ENCODE results near the gene SMC1B.
"Not testable (repeated sequence)": the region's sequence is repeated elsewhere in the genome, so short reads cannot be mapped to it uniquely, and the experiment has no call there.

Gene SMC1B

DNA sequence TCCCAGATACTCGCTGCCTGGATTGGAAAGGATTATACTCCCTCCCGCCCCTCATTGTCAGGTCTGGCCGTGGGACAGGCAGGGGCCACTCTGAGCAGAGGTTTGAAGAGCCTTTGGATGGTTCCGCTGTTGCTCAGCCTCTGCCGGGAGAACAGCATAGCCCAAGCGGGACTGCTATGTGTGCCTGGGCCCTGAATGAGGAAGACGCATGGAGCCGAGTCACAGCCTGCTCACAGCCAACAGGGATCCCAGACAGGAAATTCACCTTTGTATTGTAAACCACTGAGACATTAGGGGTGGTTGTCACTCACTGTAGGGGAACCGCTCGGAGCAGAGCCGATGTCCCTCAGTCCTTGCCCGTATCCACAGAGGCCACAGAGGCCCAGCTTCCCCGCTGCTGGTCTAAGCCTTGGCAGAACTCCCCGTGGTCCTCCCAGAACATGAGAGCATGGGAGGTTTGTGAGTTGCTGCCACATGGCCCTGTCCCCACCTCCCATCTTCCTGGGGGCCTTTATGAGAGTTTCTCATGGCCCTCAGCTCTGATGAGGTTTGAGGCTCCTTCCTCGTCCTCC is 114.4 kb downstream of the SMC1B start:
- no peak for DNase-seq (ENCODE audit: low read depth)

DNA sequence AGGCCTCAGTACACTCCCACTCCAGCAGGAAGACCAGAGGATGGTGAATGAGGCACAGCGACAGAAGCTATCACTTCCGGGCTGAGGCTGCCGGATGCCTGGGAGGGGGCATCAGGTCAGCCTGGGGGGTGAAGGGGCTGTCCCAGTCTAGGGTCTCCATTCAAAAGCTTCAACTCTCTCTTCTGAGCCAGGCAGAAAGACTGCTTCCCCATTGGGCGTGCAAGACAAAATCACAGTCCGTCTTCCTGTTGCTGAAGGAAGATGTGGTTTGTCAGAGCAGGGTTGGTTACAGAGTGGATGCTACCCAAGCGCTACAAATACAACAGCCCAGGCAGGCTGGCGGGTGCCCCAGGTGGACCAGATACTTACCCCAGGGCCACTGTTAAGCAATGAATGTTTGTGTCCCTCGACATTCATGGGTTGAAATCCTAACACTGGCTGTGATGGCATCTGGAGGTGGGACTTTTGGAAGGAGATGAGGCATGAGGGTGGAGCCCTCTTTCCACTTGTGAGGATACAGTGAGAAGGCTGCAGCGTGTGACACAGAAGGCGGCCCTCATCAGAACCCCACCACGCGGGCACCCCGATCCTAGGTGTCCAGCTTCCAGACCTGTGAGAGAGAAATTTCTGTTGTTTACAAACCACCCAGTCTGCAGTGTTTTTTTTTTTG is 116.6 kb downstream of the SMC1B start:
- no peak for DNase-seq (ENCODE audit: low read depth)

DNA sequence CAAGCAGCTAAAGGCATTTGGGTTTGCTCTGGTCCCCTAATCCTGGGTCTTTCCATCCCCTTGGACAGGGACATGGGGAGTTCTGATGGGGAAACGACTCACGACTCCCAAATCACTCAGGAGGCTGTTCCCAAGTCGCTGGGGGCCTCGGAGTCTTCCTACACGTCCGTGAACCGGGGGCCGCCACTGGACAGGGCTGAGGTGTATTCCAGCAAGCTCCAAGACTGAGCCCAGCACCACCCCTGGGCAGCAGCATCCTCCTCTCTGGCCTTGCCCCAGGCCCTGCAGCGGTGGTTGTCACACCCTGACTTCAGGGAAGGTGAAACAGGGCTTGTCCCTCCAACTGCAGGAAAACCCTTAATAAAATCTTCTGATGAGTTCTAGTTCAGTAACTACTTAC is 117.9 kb downstream of the SMC1B start:
- no peak for DNase-seq (ENCODE audit: low read depth)

DNA sequence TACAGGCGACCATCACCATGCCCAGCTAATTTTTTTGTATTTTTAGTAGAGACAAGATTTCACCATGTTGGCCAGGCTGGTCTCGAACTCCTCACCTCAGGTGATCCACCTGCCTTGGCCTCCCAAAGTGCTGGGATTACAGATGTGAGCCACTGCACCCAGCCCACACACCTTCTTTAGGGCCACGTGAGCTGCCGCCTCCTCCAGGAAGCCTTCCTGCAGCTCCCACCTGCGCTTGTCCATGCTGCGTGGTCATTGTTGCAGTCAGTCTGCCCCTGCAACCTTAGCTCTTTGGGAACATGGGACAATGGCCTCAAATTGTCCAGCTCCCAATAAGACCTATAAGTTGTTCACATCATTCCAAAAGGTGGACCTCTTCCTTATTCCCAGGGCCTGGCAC is 118.4 kb downstream of the SMC1B start:
- not testable (repeated sequence) for DNase-seq (ENCODE audit: low read depth)
